Dermis microvascular lymphatic vessel endothelial cell (primary cell): Measurements from ENCODE around the gene SYNPR. TPM values are rescaled to one million over a fixed set of nuclear protein-coding genes. Genes with fewer than 3 reads are reported as not detected.

ENCODE experiments used
- DNase-seq, 2 donors: peaks; one replicate each; pipeline versions ENCODE4 v3.0.0 to v3.0.0-alpha.2; 2010; ENCODE audit warnings: low read depth in 2 of 2
- total RNA-seq: library from RNA; depleted of rRNA; stranded (reverse); fragments of >200 nt; gene quantifications from 2 replicates; pipeline ENCODE4 v1.2.1, GENCODE V29; 2014

SYNPR gene
- total RNA-seq, 1 donor from 2014 or later: not detected

- DNase-seq: no peak
These were observed 106.3 kb downstream of the SYNPR start for GRCh38 chr3:63384382-63384781.

GRCh38 chr3:63385629-63386028, 107.5 kb downstream of the SYNPR start:
- no peak for DNase-seq

DNA sequence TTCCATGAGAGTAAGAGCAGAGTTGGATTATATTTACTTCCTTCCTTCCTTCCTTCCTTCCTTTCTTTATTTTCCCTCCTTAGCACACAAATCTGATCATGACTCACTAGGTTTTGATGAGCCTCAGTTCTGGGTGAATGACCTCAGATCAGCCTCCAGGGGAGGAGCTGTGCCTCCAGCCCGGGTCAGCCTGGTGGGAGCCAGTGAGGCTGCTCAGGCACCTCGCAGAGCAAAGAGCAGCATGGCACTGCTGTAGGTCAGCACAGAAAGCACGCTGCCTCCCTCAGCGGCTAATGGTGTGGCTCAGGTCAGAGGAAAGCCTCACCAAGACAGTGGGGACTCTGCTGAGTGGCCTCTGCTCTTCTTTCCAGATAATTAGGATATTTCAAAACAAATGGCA, 108.5 kb downstream of the SYNPR start:
- DNase-seq: no peak

GRCh38 chr3:63387568-63387967, 109.5 kb downstream of the SYNPR start:
- no peak for DNase-seq

- DNase-seq: no peak
These were observed 112.7 kb downstream of the SYNPR start for GRCh38 chr3:63390710-63391230.

DNA sequence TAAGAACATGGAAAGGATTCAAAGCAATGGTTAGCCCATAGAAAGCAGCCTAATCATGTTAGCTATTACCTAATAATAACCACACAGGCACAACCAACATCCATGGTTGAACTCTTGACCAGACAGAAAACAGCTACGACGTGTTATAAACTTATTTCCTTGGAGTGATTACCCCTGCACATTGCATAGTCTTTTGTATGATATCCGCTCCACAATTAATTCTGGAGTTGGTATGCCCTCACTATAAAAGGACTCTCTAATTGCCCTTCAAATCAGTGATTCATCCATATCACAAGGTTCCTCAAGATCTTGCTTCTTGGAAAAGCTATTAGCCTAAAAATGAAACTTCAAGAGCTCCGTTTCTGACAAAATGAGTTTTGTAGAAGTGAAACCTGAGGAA, 117.9 kb downstream of the SYNPR start:
- no peak for DNase-seq

DNA sequence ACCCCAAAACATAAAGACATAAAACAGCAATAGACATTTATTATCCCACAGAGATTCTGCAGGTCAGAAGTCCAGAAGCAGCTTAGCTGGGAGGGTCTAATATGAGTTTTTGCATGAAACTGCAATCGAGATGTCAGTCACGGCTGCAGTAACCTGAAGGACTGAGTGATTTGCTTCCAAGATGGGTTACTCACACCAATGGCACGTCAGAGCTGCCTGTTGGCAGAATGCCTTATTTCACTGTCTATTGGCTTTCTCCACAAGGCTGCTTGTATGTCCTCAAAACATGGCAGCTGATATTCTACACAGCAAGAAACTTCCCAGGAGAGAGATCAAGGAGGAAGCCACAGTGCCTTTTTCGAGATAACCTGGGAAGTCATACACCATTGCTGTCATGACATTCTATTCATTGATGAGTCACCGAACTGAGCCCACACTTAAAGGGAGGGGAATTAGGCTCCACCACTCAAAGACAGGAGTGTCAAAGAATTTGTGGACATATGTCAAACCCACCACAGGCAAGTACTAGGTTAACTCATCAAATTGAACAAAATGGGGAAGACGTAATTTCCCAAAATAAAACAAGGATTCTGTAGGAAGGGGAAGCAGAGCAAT, 122.2 kb downstream of the SYNPR start:
- DNase-seq: no peak

DNA sequence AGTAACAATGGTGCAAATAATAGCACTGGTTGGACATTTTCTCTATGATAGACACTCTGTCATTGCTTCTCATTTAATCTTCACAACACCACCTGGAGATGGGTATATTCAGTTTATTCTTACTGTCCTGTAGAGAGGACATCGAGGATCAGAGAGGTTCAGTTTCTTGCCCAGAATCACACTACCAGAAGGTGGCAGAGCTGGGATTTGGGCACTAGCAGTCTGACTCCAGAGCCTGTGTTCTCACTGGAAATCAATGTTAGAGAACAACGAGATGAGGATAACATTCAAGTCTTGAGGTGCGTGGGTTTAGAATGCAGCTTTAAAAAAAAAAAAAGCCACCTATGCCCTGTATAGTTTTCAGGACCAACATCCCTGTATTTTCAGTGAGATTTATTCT, 127.8 kb downstream of the SYNPR start:
- no peak for DNase-seq

GRCh38 chr3:63413523-63413922, 135.4 kb downstream of the SYNPR start:
- no peak for DNase-seq

- no peak for DNase-seq
These were observed 136.5 kb downstream of the SYNPR start for GRCh38 chr3:63414607-63415006.

GRCh38 chr3:63429905-63430304, 151.8 kb downstream of the SYNPR start:
- no peak for DNase-seq

GRCh38 chr3:63430875-63431274, 152.8 kb downstream of the SYNPR start:
- no peak for DNase-seq

DNA sequence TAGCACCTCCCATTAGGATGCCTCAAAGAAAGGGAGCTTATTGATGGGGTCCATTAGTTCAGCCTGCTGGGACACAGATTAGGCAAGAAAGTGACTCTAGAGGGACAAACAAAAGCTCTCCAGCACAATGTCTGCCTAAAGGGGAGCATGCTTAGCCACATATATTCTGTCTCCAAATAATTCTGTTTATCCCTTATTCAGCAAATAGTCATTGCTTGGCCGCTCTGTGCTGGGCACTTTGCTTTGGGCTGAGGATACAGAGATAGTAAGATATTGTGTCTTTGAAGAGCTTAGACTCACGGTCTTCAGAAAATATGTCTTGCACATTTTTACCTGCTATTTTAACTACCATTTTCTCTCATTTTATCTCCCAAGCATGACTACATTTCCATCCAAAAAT, 159.8 kb downstream of the SYNPR start:
- DNase-seq: no peak

DNA sequence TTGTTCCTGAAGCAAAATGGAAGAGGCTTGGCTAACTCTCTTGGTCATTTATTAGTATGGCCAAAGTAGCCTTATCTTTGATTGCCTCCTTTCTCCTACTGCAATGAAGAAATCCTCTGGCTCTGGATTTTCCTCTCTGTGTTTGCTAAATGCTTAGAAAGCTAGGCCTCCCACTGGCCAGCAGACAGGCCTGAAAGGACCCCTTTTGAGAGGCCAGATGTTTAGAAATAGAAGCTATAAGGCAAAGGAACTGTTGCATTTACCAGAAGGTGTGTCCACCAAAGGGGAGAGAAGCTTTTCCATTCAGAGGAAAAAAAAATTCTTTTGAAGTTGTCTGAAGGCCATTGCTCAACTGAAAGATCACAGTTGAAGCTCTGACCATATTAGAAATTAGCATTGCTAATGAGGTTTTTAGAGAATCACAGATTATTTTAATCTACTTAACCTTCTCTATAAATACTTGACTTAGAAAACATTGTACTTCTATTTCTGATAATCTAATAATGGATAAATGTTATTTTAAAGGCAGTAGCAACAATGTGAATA, 160.8 kb downstream of the SYNPR start:
- no peak for DNase-seq

DNA sequence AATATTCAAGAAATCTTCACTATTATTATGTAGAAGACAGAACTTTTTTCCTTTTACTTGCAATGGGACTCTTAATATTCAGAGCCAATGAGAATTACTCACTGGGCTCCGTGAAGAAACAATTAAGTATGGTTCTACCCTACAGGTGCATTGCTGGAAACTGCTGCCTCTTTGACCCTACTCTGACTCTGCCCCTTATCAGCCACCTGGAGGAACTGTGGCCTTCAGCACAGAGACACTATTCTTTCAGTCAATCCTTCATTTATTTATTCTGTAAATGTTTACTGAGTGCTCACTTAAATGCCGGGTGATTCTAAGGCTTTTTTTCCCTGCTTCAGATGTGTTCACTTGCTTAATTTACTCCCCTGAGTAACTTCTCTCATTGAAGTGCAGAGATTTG, 163.2 kb downstream of the SYNPR start:
- DNase-seq: no peak

DNA sequence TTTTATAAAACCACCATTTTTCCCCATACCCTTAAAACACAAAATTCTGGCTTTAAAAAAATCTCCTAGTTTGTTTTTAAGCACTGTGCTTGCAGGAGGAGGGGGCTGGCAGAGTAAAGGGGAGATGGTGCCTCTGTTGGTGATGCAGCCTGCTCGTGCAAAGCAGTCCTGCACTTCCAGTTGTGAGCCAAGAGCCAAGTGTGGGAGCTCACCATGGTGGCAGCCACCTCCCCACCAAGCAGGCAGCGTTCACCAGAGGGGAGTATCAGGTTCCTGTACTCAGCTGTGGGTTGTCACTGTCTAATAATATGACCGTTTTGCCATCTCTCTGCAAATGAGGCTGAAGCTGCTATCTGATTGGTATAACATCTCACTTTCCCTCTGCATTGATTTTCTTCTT, 164.8 kb downstream of the SYNPR start:
- no peak for DNase-seq

DNA sequence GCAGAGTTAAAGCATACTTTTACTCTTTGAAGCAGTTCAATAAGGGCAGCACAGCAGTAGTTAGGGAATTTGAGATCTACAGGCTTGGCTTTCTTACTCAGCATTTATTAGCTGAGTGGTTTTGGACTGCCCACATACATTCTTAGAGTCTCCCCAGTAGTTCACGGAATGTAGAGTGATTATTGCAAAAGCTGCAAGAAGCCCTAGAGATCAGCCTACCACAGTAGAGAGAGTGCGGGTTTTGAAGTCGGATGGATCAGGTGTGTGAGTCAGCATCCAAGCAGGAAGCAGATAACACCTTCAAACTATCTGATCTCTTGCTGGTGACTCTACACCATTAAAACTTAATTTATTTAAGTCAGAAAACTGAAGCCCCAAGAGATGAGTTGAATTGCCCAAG, 171.9 kb downstream of the SYNPR start:
- no peak for DNase-seq

DNA sequence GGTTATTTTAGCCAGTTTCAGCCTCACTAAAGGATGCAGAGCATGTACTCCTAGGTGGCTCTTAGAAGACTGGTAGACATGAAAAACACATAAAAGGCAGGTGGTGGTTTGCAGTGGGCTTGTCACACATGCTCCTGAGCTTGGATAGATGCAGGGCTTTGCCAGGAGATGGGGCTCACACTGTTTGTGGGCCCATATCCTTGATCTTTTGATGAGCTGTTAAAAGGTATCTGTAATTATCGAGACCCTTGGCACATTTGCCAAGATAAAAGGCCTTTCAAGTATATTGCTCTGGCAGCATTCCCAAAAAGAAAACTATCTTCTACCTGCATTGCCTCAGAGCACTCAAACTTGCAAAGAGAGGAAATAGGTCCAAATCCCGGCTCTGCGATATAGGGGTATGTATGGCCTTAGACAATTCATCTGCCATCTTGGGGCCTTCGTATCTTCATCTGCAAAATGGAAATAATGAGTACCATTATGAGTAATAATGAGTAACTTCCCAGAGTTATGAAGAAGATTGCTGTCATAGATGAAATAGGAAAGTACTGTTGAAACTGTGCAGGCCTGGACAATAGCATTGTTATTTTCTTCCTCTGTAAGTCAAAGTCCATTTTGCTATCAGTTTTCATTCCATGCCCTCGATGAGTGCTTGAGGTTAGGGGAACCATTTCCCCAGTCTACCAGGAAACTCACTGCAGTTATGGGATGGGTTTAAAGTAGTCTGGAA, 172.7 kb downstream of the SYNPR start:
- no peak for DNase-seq

- DNase-seq: no peak
These were observed 178.8 kb downstream of the SYNPR start for GRCh38 chr3:63456901-63457300.

DNA sequence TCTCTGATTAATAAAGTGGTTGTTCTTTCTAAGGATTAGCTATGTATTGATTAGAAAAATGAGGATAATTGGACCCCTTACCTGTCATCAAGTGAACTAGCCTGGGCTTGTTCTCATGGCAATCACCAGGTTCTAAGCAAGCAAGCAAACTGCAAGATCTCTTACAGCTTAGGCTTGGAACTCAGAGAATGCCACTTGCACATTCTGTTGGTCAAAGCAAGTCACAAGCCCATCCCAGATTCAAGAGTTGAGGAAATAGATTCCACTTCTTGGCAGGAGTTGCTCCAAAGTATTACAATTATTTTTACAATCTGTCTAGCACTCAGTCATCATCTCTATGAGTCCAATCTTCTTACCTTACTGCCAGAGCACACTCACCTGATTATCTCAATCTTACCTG, 180.3 kb downstream of the SYNPR start:
- no peak for DNase-seq

- no peak for DNase-seq
These were observed 184.6 kb downstream of the SYNPR start for GRCh38 chr3:63462732-63463131.

- DNase-seq: no peak
These were observed 189.3 kb downstream of the SYNPR start for GRCh38 chr3:63467392-63467791.

DNA sequence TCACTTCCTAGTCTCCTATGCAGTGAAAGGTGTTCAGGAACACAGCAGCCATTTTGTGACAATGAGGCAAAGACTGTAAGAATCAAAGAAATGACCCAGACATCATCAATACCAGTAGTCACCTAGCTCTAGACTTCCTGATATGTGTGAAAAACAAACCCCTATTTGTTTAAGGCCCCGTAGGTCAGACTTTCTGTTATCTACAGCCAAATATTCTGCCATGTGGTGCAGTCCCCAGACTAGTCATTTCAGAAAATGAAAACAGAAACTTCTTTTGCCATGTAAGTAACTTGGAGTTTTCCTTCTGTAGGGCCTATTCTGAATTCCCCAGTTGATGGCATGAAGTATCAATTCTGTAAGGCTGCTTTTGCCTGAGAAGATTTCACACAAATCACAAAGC, 192.6 kb downstream of the SYNPR start:
- DNase-seq: no peak
